OCI-LY7 (cell line): ENCODE results near the gene PTPRJ. TPM values are rescaled to one million over a fixed set of nuclear protein-coding genes. Genes with fewer than 3 reads are reported as not detected.

Experiments
- BruUV-seq: library from RNA; stranded (reverse); fragments of 400-500 nt; replicated peaks from 2 replicates; lab custom pipeline; 2021; lab: Mats Ljungman, UMichigan
- CTCF ChIA-PET: fragments of 300-600 bp; sonication (Branson Sonifier 250); formaldehyde crosslinking; loops from one replicate; lab custom pipeline; 2022; ENCODE audit warnings: antibody characterized with exemption; ENCODE audit not compliant: unreplicated experiment; lab: Charles Lee
- POLR2A ChIA-PET: fragments of 300-600 bp; sonication (Branson Sonifier 250); formaldehyde crosslinking; loops from one replicate; lab custom pipeline; 2022; ENCODE audit warnings: antibody characterized with exemption; lab: Charles Lee
- DNase-seq: peaks from one replicate; pipeline ENCODE4 v3.0.0-alpha.2; 2015; ENCODE audit warnings: low spot score
- H2AFZ ChIP-seq: fragments of 200-600 bp; sonication (generic), shearing (Covaris generic); 2 replicates; pipeline ENCODE4 v1.6.1; 2014; ENCODE audit warnings: mild to moderate bottlenecking, antibody characterized with exemption, low read length, moderate library complexity
- H3K27ac ChIP-seq: fragments of 200-600 bp; sonication (generic); 2 replicates; pipeline ENCODE4 v1.5.1; 2014; ENCODE audit warnings: mixed run types, low read depth, mild to moderate bottlenecking, moderate library complexity, low read length, inconsistent platforms; ENCODE audit not compliant: poor library complexity, severe bottlenecking
- H3K36me3 ChIP-seq: fragments of 200-600 bp; sonication (generic); 2 replicates; pipeline ENCODE4 v1.6.1; 2014; ENCODE audit warnings: mild to moderate bottlenecking, antibody characterized with exemption, low read length, moderate library complexity, mixed read lengths; ENCODE audit not compliant: insufficient read depth
- H3K4me1 ChIP-seq: fragments of 200-600 bp; sonication (generic); 2 replicates; pipeline ENCODE4 v1.5.1; 2014; ENCODE audit warnings: mild to moderate bottlenecking, low read length; ENCODE audit not compliant: insufficient read depth, poor library complexity, severe bottlenecking
- H3K4me2 ChIP-seq: fragments of 200-600 bp; sonication (generic); 2 replicates; pipeline ENCODE4 v1.6.1; 2014; ENCODE audit warnings: mild to moderate bottlenecking, low read length
- H3K4me3 ChIP-seq: fragments of 200-600 bp; sonication (generic); 2 replicates; pipeline ENCODE4 v1.5.1; 2014; ENCODE audit warnings: mild to moderate bottlenecking, low read depth, low read length; ENCODE audit not compliant: poor library complexity, severe bottlenecking
- H3K79me2 ChIP-seq: fragments of 200-600 bp; sonication (generic); 2 replicates; pipeline ENCODE4 v1.6.1; 2016; ENCODE audit warnings: low read depth, mild to moderate bottlenecking, low read length, moderate library complexity, mixed read lengths; ENCODE audit not compliant: insufficient read depth
- H3K9me2 ChIP-seq: fragments of 200-600 bp; sonication (generic); 2 replicates; pipeline ENCODE4 v1.6.1; 2016; ENCODE audit warnings: mild to moderate bottlenecking, low read length, mixed read lengths; ENCODE audit not compliant: insufficient read depth
- H3K9me3 ChIP-seq: fragments of 200-600 bp; sonication (generic); 2 replicates; pipeline ENCODE4 v1.6.1; 2014; ENCODE audit warnings: mild to moderate bottlenecking, mixed run types, low read length, mixed read lengths
- H4K20me1 ChIP-seq: fragments of 200-600 bp; sonication (generic); 2 replicates; pipeline ENCODE4 v1.6.1; 2014; ENCODE audit warnings: mild to moderate bottlenecking, antibody characterized with exemption, low read length, moderate library complexity, mixed read lengths; ENCODE audit not compliant: insufficient read depth
- CTCF ChIP-seq: fragments of 200-600 bp; sonication (generic); conservative IDR thresholded peaks from 2 replicates; pipeline ENCODE4 v1.5.1; 2014; ENCODE audit warnings: mild to moderate bottlenecking, antibody characterized with exemption, low read length, moderate library complexity, mixed read lengths
- EZH2phosphoT487 ChIP-seq: fragments of 200-600 bp; sonication (generic); IDR thresholded peaks from 2 replicates; pipeline ENCODE4 v1.6.1; 2018; ENCODE audit warnings: low read depth, borderline replicate concordance, mild to moderate bottlenecking, mixed run types, antibody characterized with exemption, low read length, moderate library complexity, mixed read lengths
- intact Hi-C: fragments of 100-400 bp; cut with micrococcal nuclease; formaldehyde crosslinking; loops from one replicate; pipeline ENCODE4 v1.10.0; 2022; ENCODE audit not compliant: unreplicated experiment
- total RNA-seq, 2 experiments: library from RNA; depleted of rRNA in 1 of 2; stranded (reverse); fragments of >200 nt in 1 of 2; shearing (Covaris generic) in 1 of 2; gene quantifications; 2 replicates each; pipeline ENCODE4 v1.2.3, GENCODE V29; 2014 to 2022

PTPRJ gene
- total RNA-seq, 2 experiments from 2014 or later = 5.4 to 28.3 TPM

GRCh38 chr11:48001438-48002021 is 21.2 kb downstream of the PTPRJ start:
- Histone ChIP-seq H3K4me3 (peak overlapping the region; percentile 45), H3K79me2 (peaks cover 12% of the 10 kb centered on the region; the same call in 1 of the 2 replicates), H3K36me3 (no peaks in the 10 kb centered on the region), H3K4me1 (peaks cover 91% of the 10 kb centered on the region), H3K4me2 (peak overlapping the region; percentile 80), H4K20me1 (no peaks in the 10 kb centered on the region), H3K9me2 (no peaks in the 10 kb centered on the region), H2AFZ (peak overlapping the region; percentile 58; the same call in 1 of the 2 replicates), H3K9me3 (no peaks in the 10 kb centered on the region), H3K27ac (peak overlapping the region; percentile 85)
- ChIA-PET POLR2A (interaction anchor here (0.5 to 7.8 kb wide), 17 partner anchors 9 to 866 kb away, joined by 3 to 91 read pairs (median 5); no protein-coding TSS in a partner anchor), CTCF (interaction anchor here (1.0 kb wide), 1 partner anchor 110 kb away, joined by 3 read pairs; no protein-coding TSS in a partner anchor)
- BruUV-seq = no TSS peak
- peak; percentile 75 for DNase-seq
- intact Hi-C loops = loop anchor here (1.0 kb wide), 1 partner anchor 42 kb away; no protein-coding TSS in a partner anchor
- TF ChIP-seq EZH2phosphoT487 = no peak
- TF ChIP-seq CTCF = no peak

GRCh38 chr11:48002561-48002960 is 22.2 kb downstream of the PTPRJ start:
- Histone ChIP-seq H3K27ac (peak overlapping the region; percentile 85), H3K4me1 (peaks cover 92% of the 10 kb centered on the region), H4K20me1 (no peaks in the 10 kb centered on the region), H3K4me2 (peak overlapping the region; percentile 80), H3K36me3 (no peaks in the 10 kb centered on the region), H3K79me2 (peaks cover 12% of the 10 kb centered on the region; the same call in 1 of the 2 replicates), H3K9me3 (no peaks in the 10 kb centered on the region), H3K4me3 (peak overlapping the region; percentile 29), H2AFZ (peak overlapping the region; percentile 58; the same call in 1 of the 2 replicates), H3K9me2 (no peaks in the 10 kb centered on the region)
- no TSS peak for BruUV-seq
- peak; percentile 58 for DNase-seq
- TF ChIP-seq EZH2phosphoT487 (no peak), CTCF (no peak)
- ChIA-PET POLR2A (interaction anchor here (0.7 to 7.8 kb wide), 18 partner anchors 9 to 1453 kb away, joined by 3 to 91 read pairs (median 5); no protein-coding TSS in a partner anchor), CTCF (no interaction called here)
- intact Hi-C loops = no loop called here
